Measurements from ENCODE around the gene GSTM1. TPM values are rescaled to one million over a fixed set of nuclear protein-coding genes. Genes with fewer than 3 reads are reported as not detected.
"Not testable (repeated sequence)": the region's sequence is repeated elsewhere in the genome, so short reads cannot be mapped to it uniquely, and the experiment has no call there.

Gene GSTM1
- total and polyA plus RNA-seq, 2 of the 8 experiments (the other 6 are each of a cell fraction or from before 2014, with no cell fraction given) = 16.7 to 42.5 TPM

- H2BK20ac ChIP-seq (ENCODE audit: low read length); POLR2A ChIA-PET (ENCODE audit: partially characterized antibody); H3K14ac ChIP-seq (ENCODE audit: insufficient read length); H3K4me1 ChIP-seq (replicated peaks in 1 of 4; ENCODE audit: control insufficient read depth in 3 of 4, insufficient read depth in 4 of 4, low read length in 3 of 4); H3K79me1 ChIP-seq (ENCODE audit: low read depth, low read length); H3K23me2 ChIP-seq (ENCODE audit: low read depth, low read length); H3K79me2 ChIP-seq (ENCODE audit: control insufficient read depth in 1 of 2, insufficient read depth in 2 of 2, low read length in 2 of 2); H3K36me3 ChIP-seq (ENCODE audit: control insufficient read depth in 2 of 4, insufficient read depth in 4 of 4, low read length in 3 of 4); H4K5ac ChIP-seq (ENCODE audit: insufficient read length, low read depth, low read length); DNase-seq (ENCODE audit: low read depth in 1 of 2, low spot score in 2 of 2); H3K56ac ChIP-seq (replicated peaks; ENCODE audit: insufficient read length, low read depth, low read length); H3K23ac ChIP-seq (ENCODE audit: insufficient read length); H3K4me3 ChIP-seq (ENCODE audit: extremely low read depth in 1 of 4, insufficient read depth in 2 of 4, low read depth in 3 of 4, low read length in 4 of 4); H2AFZ ChIP-seq (ENCODE audit: low read length); H3K9me3 ChIP-seq (ENCODE audit: insufficient read depth in 2 of 2, low read depth in 1 of 2, low read length in 1 of 2); H4K91ac ChIP-seq (replicated peaks; ENCODE audit: insufficient read length, low read length); H2BK5ac ChIP-seq (ENCODE audit: low read depth, low read length); FAIRE-seq; H3K27ac ChIP-seq (ENCODE audit: low read depth, low read length); H2BK15ac ChIP-seq (ENCODE audit: low read length); H4K20me1 ChIP-seq (replicated peaks in 1 of 2; ENCODE audit: control insufficient read depth in 1 of 2, insufficient read depth in 2 of 2, low read length in 2 of 2); H2BK12ac ChIP-seq (ENCODE audit: low read depth, low read length); H3K4me2 ChIP-seq (ENCODE audit: insufficient read depth in 1 of 2, low read depth in 2 of 2, low read length in 2 of 2); H2BK120ac ChIP-seq (replicated peaks; ENCODE audit: low read depth, low read length); H3K9ac ChIP-seq (replicated peaks in 1 of 4; ENCODE audit: extremely low read depth in 1 of 4, low read depth in 3 of 4, low read length in 3 of 4); H3K18ac ChIP-seq (ENCODE audit: extremely low read depth, low read length); H4K8ac ChIP-seq (ENCODE audit: extremely low read depth, insufficient read depth, low read length); CTCF ChIA-PET (ENCODE audit: partially characterized antibody); H3K4ac ChIP-seq (replicated peaks; ENCODE audit: insufficient read length, low read depth, low read length); H3K27me3 ChIP-seq (replicated peaks in 1 of 4; ENCODE audit: control insufficient read depth in 3 of 4, extremely low read depth in 1 of 4, insufficient read depth in 3 of 4, low read length in 3 of 4); H2AK5ac ChIP-seq (ENCODE audit: low read depth, low read length): not testable (repeated sequence)
- WGBS, 2 experiments (ENCODE audit: extremely low coverage in 1 of 2, insufficient coverage in 1 of 2, insufficient read length in 1 of 2, insufficient replicate concordance in 2 of 2, low coverage in 1 of 2, low lambda C conversion rate in 2 of 2, missing lambda C conversion rate in 1 of 2) = 90% methylated on average over 1 of the region's 1 CpG; no CpG with 5 or more reads in 1 of the 2 experiments
Measured at GRCh38 chr1:109685399-109685798, 2.2 kb upstream of the GSTM1 start.

DNA sequence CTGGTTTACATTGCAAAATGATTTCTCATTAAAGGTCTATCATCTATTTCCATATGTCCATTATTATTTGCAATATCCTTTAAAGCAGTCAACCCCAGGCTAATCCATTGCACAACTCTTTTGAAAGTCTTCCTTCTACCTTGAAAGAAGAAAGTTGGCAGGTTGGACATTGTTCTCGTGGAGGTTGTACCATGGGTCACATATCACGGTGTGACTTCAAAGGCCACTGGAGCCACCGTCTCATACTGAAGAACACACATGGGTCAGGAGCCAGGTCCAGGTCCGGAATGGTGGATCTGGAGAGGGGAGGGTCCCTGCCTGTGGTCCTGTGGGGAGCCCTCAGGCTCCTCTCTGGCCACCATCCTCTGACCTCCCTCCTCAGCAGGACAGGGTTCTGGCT, 1.7 kb upstream of the GSTM1 start:
- POLR2A ChIA-PET (ENCODE audit: partially characterized antibody); H2BK5ac ChIP-seq (ENCODE audit: low read depth, low read length); H3K9me3 ChIP-seq (ENCODE audit: insufficient read depth in 2 of 2, low read depth in 1 of 2, low read length in 1 of 2); DNase-seq (ENCODE audit: low read depth in 1 of 2, low spot score in 2 of 2); H2BK120ac ChIP-seq (replicated peaks; ENCODE audit: low read depth, low read length); H3K36me3 ChIP-seq (ENCODE audit: control insufficient read depth in 2 of 4, insufficient read depth in 4 of 4, low read length in 3 of 4); FAIRE-seq; H3K79me2 ChIP-seq (ENCODE audit: control insufficient read depth in 1 of 2, insufficient read depth in 2 of 2, low read length in 2 of 2); H2BK20ac ChIP-seq (ENCODE audit: low read length); H2AK5ac ChIP-seq (ENCODE audit: low read depth, low read length); H3K14ac ChIP-seq (ENCODE audit: insufficient read length); H2BK12ac ChIP-seq (ENCODE audit: low read depth, low read length); H3K27me3 ChIP-seq (replicated peaks in 1 of 4; ENCODE audit: control insufficient read depth in 3 of 4, extremely low read depth in 1 of 4, insufficient read depth in 3 of 4, low read length in 3 of 4); H4K5ac ChIP-seq (ENCODE audit: insufficient read length, low read depth, low read length); H3K9ac ChIP-seq (replicated peaks in 1 of 4; ENCODE audit: extremely low read depth in 1 of 4, low read depth in 3 of 4, low read length in 3 of 4); H3K23ac ChIP-seq (ENCODE audit: insufficient read length); H2BK15ac ChIP-seq (ENCODE audit: low read length); H2AFZ ChIP-seq (ENCODE audit: low read length); H3K4me1 ChIP-seq (replicated peaks in 1 of 4; ENCODE audit: control insufficient read depth in 3 of 4, insufficient read depth in 4 of 4, low read length in 3 of 4); H4K91ac ChIP-seq (replicated peaks; ENCODE audit: insufficient read length, low read length); H4K20me1 ChIP-seq (replicated peaks in 1 of 2; ENCODE audit: control insufficient read depth in 1 of 2, insufficient read depth in 2 of 2, low read length in 2 of 2); H3K23me2 ChIP-seq (ENCODE audit: low read depth, low read length); H3K4me2 ChIP-seq (ENCODE audit: insufficient read depth in 1 of 2, low read depth in 2 of 2, low read length in 2 of 2); H3K4me3 ChIP-seq (ENCODE audit: extremely low read depth in 1 of 4, insufficient read depth in 2 of 4, low read depth in 3 of 4, low read length in 4 of 4); H4K8ac ChIP-seq (ENCODE audit: extremely low read depth, insufficient read depth, low read length); H3K18ac ChIP-seq (ENCODE audit: extremely low read depth, low read length); H3K27ac ChIP-seq (ENCODE audit: low read depth, low read length); H3K56ac ChIP-seq (replicated peaks; ENCODE audit: insufficient read length, low read depth, low read length); H3K79me1 ChIP-seq (ENCODE audit: low read depth, low read length); CTCF ChIA-PET (ENCODE audit: partially characterized antibody); H3K4ac ChIP-seq (replicated peaks; ENCODE audit: insufficient read length, low read depth, low read length): not testable (repeated sequence)
- 91% methylated on average over 4 of the region's 4 CpGs; no CpG with 5 or more reads in 1 of the 2 experiments for WGBS, 2 experiments (ENCODE audit: extremely low coverage in 1 of 2, insufficient coverage in 1 of 2, insufficient read length in 1 of 2, insufficient replicate concordance in 2 of 2, low coverage in 1 of 2, low lambda C conversion rate in 2 of 2, missing lambda C conversion rate in 1 of 2)
